Stimulated activated CD4-positive, alpha-beta T cell treated with anti-CD3 and anti-CD28 coated beads, Interleukin-2, amount 100 ng/mL, for 24 hours (primary cell): ENCODE data around the gene LOC128125822.
"Not testable (repeated sequence)": the region's sequence is repeated elsewhere in the genome, so short reads cannot be mapped to it uniquely, and the experiment has no call there.

Source experiments
- DNase-seq, 2 donors: peaks; one replicate each; pipeline ENCODE4 v3.0.0-alpha.2; 2020

LOC128125822 gene

GRCh38 chr6:63572044-63572746, at the start of gene LOC128125822, which contains the start of gene PTP4A1:
Gene LOC128125822 (plus strand): TSS chr6:63572480.
Gene PTP4A1 (plus strand): TSS chr6:63572480. CDS start chr6:63576881, 4,401 bp downstream.
- DNase-seq = peak; percentile 96

- not testable (repeated sequence) for DNase-seq
Observed at GRCh38 chr6:63522911-63523287, 49.4 kb upstream of the LOC128125822 start.

- DNase-seq = no peak
Observed at GRCh38 chr6:63523630-63524029, 48.6 kb upstream of the LOC128125822 start.

GRCh38 chr6:63525186-63525878, 46.9 kb upstream of the LOC128125822 start:
- DNase-seq = no peak

GRCh38 chr6:63526931-63527330, 45.3 kb upstream of the LOC128125822 start:
- no peak for DNase-seq

- DNase-seq = no peak
Observed at GRCh38 chr6:63527658-63528514, 44.4 kb upstream of the LOC128125822 start.

- DNase-seq = no peak
Observed at GRCh38 chr6:63529498-63529897, 42.8 kb upstream of the LOC128125822 start.

GRCh38 chr6:63530182-63530581, 42.1 kb upstream of the LOC128125822 start:
- no peak for DNase-seq

- DNase-seq = no peak
Observed at GRCh38 chr6:63530991-63531390, 41.3 kb upstream of the LOC128125822 start.

GRCh38 chr6:63533026-63533425, 39.3 kb upstream of the LOC128125822 start:
- DNase-seq = no peak

GRCh38 chr6:63533952-63534351, 38.3 kb upstream of the LOC128125822 start:
- no peak for DNase-seq

GRCh38 chr6:63537201-63537958, 34.9 kb upstream of the LOC128125822 start:
- no peak for DNase-seq

- no peak for DNase-seq
Observed at GRCh38 chr6:63537959-63538300, 34.4 kb upstream of the LOC128125822 start.

GRCh38 chr6:63538550-63538949, 33.7 kb upstream of the LOC128125822 start:
- DNase-seq = no peak

- no peak for DNase-seq
Observed at GRCh38 chr6:63543001-63543400, 29.3 kb upstream of the LOC128125822 start.

- no peak for DNase-seq
Observed at GRCh38 chr6:63543982-63544381, 28.3 kb upstream of the LOC128125822 start.

GRCh38 chr6:63546236-63546635, 26.0 kb upstream of the LOC128125822 start:
- DNase-seq = no peak

- DNase-seq = no peak
Observed at GRCh38 chr6:63546697-63547096, 25.6 kb upstream of the LOC128125822 start.

GRCh38 chr6:63549076-63549475, 23.2 kb upstream of the LOC128125822 start:
- DNase-seq = no peak

GRCh38 chr6:63553208-63553607, 19.1 kb upstream of the LOC128125822 start:
- DNase-seq = no peak

- no peak for DNase-seq
Observed at GRCh38 chr6:63553900-63554299, 18.4 kb upstream of the LOC128125822 start.

- no peak for DNase-seq
Observed at GRCh38 chr6:63554782-63555181, 17.5 kb upstream of the LOC128125822 start.

- no peak for DNase-seq
Observed at GRCh38 chr6:63556369-63556768, 15.9 kb upstream of the LOC128125822 start.
